Amygdala (tissue), 56 donors: ENCODE data around the gene MMP13.
"Not testable (repeated sequence)": the region's sequence is repeated elsewhere in the genome, so short reads cannot be mapped to it uniquely, and the experiment has no call there.

Source experiments
- DNase-seq, 56 donors: peaks; one replicate each; lab custom pipeline; 2025; lab: John Stamatoyannopoulos, UW

MMP13 gene

DNA sequence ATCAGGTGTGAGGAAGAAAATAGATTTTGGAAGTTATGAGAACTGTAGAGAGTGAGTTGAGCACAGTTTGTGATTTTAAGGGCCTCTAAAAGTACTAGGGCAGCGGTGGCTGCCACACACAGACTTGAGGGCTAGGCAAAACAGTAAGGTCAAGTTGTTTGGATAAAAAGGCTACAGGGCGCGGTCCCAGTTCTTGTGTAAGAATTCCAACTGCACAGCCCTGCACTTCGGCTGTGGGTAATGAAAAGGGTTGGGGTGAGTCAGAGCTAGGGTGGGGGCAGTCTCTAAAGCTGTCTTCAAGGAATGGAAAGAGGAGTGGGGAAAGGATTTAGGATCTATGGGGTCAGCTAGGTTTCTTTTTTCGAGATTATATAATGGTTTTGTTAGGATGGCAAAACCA, 49.7 kb downstream of the MMP13 start:
- DNase-seq = not testable (repeated sequence)

DNA sequence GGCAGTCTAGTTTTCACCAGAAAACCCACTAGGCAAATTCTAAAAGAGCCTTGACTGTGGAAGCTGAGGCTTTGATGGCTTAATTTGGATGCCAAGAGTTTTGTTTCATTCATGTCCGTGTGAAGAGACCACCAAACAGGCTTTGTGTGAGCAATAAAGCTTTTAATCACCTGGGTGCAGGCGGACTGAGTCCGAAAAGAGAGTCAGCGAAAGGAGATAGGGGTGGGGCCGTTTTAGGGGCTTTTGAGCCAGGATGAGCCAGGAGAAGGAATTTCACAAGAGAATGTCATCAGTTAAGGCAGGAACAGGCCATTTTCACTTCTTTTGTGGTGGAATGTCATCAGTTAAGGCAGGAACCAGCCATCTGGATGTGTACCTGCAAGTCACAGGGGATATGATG, 51.6 kb downstream of the MMP13 start:
- not testable (repeated sequence) for DNase-seq

DNA sequence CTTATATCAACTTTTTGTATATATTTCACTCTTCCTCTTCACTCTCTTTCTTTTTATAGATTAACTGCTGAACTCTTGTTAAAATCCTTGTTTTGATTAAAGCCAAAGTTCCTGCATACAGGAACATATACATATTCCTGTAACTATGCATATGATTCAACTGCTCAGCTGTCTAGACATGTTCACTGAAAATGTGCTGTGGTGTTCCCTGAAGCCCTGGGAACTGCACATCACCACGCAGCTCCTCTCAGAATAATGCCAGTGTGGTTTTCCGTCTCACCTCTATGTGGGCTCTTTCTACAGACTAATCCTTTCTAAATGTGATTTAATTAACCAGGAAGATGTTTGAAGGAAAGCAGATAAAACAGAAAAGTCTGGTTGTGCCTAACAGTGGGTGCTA, 55.2 kb downstream of the MMP13 start:
- DNase-seq = no peak
